CD4-positive, alpha-beta T cell treated with Interleukin-15 for 4 hours (primary cell): ENCODE results near the gene PLEKHA7.
"Not testable (repeated sequence)": the region's sequence is repeated elsewhere in the genome, so short reads cannot be mapped to it uniquely, and the experiment has no call there.

Source experiments
- DNase-seq: peaks from one replicate; pipeline ENCODE4 v3.0.0-alpha.2; 2020; ENCODE audit warnings: low spot score

Gene PLEKHA7

DNA sequence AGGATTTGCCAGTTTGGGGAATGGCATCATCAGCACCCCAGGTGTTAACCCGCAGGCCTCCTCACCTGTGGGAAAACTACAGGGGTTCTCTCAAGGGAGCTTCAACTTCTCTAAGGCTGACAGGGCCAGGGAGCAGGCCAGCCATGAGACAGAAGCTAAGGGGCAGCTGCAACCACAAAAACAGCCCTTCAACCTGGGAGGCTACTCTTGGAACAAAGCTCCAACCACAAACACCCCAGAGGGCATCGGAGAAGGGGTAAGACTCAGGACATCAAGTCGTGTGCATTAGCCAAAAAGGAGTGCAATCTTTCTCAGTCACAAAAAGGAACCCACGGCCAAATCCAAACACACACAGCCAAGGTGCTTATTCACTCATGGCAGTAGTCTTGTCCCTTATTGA lies 103.0 kb downstream of the PLEKHA7 start:
- DNase-seq = no peak

DNA sequence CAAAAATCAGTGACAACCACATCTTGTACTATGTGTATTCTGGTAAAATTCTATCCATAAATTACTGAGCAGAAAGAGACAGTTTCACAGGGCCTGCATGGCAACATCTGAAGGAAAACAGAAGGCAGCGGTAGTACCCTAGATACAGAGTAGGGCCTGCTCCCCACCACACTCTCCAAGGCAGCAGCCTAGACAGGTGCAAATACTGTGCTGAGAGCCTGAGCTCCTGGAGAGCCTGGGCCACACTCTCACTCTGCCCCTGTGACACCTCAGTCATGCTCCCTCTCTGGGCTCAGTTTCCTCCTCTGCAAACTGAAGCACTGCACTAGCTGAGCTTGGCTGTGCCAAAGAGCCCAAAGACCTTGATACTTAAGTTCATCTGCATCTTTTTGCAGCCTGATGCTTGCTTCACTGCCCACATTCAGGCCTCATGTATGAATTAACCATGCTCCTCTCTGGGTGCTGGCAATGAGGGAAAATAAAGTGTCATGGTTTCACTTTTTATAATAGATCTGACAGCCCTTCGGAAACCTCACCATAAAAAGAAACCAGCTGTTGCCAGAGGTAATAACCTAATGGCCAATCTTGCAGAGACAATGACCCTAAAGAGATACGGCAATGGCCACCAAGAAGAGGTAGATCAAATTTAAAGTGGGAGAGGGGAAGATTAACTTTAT lies 104.7 kb downstream of the PLEKHA7 start:
- DNase-seq = no peak

DNA sequence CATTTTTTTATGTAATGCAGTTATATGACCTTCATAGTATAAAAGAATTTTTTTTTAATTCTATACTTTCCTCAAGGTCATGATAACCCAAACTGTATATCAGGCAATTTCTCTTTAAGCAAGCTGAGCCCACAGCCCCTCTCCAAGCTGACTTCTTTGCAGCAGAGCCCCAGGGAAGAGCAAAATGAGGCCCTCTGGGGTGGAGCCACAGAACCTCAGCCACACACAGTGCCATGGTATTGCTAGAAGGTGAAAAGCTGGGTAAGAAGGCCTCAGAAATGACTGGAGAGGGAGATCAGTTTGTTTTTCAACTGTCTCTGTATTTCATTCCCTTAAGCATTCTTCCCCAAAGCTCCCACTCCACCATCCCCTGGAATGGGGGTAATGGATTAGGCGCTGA lies 108.8 kb downstream of the PLEKHA7 start:
- no peak for DNase-seq

DNA sequence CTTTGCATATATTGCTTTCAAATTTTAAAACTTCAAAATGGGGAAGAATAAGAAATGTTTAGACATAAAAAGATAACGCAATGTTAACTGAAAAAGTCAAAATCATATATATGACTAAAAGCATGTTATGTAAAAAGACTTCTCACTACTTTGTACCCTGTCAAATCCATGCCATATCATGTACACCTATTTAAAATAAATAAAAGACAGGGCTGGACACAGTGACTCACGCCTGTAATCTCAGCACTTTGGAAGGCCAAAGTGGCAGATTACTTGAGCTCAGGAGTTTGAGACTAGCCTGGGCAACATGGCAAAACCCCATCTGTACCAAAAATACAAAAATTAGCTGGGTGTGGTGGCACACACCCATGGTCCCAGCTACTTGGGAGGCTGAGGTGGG lies 109.5 kb downstream of the PLEKHA7 start:
- DNase-seq = not testable (repeated sequence)

DNA sequence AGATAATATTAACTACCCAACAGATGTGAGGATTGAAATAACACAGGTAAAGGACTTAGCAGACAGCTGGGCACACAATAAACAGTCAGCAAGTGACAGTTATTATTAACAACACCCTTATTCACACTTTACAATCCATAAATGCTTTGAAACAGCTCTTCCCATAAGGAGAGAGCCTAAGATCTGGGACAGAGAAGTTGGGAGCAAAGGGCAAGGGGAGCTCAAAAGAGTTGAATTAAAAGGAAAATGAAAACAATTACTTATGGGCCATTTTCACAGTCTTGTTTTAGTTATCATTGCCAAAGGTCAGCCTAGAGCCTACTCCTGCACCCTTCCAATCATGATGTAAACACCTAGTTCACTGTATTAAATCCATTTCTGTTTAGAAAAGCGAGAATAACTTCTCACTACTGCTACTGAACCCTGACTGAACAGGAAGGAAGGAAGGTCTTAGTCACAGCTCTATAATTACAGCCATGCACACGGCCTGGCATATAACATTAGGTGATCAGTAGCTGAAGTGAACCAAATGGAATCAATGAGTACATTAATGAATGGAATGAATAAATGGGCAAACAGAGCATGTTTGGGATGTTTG lies 111.3 kb downstream of the PLEKHA7 start:
- DNase-seq = no peak

DNA sequence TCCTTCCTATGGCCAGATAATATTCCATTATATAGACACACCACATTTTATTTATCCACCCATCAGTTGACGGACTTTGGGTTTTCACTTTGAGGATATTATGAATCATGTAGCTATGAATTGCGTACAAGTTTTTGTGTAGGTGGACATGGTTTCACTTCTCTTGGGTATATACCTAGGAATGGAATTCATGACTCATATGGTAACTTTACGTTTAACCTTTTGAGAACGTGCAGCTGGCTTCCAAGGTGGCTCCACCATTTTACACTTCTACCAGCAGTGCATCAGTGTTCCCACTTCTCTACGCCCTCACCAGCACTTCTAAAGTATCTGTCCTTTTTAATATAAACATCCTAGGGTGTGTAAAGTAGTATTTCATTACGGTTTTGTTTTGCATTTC lies 112.0 kb downstream of the PLEKHA7 start:
- DNase-seq = no peak

DNA sequence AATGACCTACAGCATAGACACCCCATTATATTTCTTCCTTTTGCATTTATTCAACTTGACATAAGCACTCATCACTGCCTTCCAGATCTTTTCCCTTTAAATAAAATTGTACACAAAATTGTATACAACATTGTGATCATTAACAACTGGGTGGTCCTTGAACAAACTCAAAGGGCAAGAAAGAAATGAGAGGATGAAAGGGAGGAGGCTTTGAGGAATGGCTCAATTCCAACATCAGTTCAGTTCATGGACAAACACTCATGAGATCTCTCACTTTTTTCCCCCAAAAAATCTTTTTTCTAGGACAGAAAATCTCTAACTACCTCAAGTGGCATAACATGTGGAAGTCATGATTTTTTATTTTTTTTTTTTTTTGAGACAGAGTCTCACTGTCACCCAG lies 113.7 kb downstream of the PLEKHA7 start:
- no peak for DNase-seq

DNA sequence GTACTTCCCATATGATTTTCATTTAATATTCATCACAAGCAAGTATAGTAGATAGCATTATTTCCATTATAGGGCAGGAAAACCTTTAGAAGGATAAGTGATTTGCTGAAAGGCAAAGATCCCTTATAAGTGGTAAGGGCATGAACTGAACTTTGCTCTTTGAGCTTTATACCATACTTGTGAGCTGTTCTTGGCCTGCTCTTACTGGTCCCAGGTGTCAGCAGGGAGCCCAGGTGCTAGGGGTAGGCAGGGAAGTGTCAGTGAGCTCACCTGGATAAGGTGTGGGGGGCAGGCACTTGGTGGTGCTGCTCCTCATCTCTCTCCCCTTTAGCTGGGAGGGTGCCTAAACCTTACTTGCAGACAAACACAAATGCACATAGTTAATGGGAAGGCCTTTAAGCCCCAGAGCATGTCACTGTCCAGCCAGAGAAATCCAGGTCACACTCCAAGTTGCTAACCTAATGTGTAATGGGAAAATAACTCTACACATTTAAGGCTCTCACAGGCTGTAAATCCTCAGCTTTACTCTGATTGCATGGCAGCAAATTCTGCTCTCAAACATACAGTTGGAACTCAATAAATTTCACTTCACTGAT lies 114.4 kb downstream of the PLEKHA7 start:
- no peak for DNase-seq

DNA sequence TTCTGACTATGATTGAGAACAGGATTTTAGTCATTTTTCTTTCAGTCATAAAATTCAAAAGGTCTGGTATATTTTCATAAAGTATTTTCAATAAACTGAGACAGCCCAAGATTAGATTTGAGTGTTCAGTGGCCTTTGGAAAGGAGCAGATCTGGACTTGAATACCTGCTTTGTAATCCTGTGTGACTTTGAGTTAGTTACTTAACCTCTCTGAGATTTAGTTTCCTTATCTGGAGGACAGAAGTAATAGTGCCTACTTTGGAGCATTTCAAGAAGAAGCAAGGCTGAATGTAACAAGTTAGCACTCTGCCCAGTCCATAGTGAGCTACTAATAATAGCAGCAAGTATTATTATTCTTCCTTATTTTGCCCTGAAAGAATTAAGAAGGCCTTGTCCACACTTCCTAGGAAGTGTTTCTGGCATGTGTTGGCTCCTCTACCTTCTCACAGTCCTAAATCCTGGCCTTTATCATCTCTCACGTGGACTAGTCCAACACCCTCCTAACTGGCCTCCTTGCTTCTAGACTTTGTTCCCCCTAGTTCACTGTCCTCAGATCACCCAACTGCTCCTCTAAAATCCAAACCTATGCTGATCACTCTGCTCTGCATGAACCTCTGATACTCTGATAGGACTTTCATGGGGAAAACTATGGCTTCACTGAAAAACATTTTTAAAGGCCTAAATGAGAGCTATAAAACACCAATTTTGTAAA lies 115.8 kb downstream of the PLEKHA7 start:
- no peak for DNase-seq

DNA sequence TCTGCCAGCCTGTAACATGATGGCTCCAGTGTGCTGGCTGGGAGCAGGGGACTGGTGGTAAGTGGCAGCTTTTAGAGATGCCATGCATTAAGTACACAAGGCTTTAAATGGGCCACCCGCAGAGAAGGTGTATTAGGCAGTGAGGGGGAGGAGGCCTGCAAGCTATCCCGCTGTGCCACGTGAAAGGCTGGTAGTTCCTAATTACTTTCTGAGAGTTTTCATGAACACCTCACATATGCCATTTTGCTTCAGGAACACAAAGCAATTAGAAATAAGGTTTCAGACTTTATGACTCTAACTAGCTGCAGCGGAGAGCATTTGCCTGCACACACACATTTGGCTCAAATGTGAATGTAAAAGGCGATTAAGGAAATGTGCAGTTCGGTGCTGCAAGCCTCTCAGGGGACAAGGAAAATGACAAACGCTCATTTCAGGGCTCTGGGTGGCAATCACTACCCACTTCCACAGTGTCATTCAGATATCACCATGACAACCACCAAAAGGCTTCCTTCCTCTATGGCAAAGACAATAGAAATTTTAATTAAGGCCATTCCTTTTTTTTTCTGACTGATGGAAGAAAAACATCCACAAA lies 116.6 kb downstream of the PLEKHA7 start:
- DNase-seq = no peak

DNA sequence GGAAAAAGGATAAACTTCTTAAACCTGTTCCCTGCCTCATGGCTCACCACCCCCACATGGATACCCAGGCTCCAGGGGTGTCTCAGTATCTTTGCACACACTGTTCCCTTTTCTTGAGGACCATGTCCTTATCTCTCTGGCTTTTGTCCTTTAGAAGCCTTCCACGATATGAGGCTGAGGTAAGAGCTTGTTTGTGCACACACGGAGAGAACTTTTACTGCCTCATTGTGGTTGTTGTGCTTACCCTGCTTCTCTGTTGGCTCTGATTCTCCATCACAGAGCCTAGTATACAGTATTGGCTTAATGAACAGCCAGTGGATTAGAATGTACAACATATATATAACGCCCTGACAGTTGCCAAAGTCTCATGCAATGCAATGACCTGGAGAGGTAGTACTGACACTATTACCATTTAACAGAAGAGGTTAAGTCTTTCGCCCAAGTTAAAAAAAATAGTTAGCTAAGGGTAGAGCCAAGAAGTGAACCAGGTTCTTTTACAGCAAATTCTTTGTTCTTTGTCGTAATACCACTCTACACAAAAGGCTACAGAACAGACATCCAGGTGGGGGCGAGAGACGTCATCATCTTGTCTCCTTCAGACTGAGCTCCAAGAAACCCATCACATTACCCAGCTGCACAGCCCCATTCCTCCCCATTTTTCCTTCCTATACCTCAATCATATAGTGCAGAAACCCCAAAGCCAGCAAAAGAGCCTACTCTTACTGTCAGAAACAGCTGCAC lies 117.3 kb downstream of the PLEKHA7 start:
- DNase-seq = no peak

DNA sequence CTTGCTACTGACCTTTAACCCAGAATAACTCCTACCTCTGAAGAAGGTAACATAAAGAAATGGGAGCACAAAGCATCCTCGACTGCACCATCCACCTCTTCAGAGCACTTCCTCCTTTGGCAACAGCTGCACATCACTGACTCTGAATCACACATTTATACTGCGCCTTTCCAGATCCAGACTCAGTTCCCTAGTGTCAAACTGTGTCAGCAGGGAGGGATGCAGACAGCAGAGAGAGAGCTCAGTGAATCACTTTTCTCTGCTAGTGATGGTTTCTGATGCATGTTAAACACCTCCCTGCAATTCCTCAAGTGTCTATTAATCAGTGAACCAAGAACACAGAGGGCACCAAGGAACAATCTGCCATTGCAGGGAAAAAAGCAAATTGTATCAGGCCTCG lies 118.9 kb downstream of the PLEKHA7 start:
- DNase-seq = no peak

DNA sequence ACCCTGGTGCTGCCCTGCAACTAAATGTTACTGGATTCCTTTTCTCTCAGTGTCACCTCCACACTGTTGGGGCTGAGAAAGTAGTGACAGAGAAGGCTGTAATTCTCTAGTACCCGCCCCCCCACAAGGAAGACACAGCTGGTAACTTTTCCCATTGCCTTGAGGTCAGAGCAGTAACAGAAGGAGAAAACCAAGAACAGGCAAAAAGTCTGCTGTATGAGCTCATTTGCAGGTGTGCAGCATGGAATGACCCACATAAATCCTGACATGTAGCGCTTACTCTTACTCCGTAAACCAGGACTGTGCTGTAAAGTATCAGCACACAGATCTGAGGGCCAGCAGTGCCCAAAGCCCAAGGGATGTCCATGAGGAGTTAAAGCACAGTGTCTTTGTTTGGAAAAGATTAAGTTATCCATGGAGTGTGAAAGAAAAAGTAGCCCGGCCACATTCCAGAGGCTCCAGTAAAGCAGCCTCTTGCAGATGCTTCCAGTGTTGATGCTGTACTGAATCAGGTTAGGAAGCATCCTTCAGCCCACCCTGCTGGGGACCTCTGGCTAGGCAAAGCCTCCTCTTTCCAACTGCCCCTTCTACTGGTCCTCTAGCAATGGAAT lies 120.7 kb downstream of the PLEKHA7 start:
- DNase-seq = no peak

DNA sequence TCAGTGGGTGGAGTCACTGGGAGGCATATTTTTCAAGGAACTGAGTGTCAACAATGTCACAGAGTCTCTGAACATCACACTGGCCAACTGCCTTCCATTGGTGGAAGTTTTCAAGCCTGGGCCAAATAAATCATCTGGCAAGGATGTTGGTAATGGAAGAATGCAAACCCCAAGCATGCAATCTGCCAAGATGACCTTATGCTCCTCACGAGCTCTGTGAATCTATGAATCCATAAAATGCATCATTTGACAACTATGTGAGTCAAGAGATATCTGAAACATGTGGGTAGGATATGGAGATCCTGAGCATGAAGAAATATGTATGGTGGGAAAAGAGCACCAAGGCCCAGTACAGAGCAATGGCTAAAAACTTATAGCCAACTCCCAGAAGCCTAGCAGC lies 122.2 kb downstream of the PLEKHA7 start:
- no peak for DNase-seq

DNA sequence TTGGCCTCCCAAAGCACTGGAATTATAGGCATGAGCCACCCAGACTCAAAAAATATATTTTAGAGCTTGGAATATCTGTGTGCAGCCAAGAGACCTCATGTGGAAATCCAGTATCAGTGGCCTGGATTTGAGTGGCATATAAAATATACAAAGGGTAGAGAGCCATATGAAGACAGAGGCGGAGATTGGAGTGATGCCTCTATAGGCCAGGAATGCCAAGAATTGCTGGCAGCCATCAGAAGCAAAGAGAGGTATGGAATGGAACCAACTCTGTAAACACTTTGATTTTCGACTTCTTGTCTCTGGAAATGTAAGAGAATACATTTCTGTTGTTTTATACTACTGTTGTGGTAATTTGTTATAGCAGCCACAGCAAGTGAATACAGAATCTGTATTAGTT lies 123.0 kb downstream of the PLEKHA7 start:
- no peak for DNase-seq

DNA sequence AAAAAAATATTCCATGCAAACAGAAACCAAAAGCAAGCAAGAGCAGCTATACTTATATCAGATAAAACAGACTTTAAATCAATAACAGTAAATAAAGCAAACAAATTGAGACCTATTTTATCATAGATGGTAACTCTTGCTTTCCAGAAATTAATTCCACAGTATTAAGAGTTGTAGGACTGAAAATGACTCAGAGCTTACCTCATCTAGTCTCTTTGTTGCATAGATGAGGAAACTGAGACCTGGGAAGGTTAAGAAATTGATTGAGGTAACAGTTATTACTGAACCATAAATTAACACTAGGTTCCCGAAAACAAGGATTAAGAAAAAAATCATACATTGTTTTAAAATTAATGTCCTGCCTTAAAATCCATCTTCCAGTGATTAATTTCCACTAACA lies 123.8 kb downstream of the PLEKHA7 start:
- DNase-seq = no peak

DNA sequence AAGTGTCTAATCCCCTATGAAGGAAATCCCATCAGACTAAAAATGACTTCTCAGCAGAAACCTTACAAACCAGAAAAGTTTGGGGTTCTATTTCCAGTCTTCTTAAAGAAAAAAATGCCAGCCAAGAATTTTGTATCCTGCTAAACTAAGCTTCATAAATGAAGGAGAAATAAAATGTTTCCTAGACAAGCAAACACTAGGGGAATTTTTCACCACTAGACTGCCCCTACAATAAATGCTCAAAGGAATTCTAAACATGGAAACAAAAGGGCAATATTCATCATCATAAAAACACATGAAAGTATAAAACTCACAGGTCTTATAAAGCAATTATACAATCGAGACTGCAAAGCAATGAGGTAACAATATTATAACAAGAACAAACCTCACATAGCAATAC lies 124.3 kb downstream of the PLEKHA7 start:
- no peak for DNase-seq

DNA sequence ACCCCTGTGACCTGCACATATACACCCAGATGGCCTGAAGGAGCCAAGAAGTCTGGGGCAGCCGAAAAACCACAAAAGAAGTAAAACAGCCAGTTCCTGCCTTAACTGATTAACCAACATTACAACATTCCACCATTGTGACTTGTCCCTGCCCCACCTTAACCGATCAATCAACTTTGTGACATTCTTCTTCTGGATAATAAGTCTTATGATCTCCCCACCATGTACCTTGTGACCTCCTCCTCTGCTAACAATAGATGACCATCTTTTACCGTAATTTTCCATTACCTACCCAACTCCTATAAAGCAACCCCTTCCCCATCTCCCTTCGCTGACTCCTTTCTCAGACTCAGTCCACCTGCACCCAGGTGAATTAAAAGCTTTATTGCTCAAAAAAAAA lies 125.2 kb downstream of the PLEKHA7 start:
- DNase-seq = not testable (repeated sequence)

DNA sequence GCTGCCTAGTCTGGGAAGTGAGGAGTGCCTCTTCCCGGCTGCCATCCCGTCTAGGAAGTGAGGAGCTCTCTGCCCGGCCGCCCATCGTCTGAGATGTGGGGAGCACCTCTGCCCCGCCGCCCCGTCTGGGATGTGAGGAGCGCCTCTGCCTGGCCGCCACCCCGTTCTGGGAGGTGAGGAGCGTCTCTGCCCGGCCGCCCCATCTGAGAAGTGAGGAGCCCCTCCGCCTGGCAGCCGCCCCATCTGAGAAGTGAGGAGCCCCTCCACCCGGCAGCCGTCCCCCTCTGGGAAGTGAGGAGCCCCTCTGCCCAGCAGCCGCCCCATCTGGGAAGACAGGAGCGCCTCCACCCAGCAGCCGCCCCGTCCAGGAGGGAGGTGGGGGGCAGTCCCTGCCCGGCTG lies 126.3 kb downstream of the PLEKHA7 start:
- not testable (repeated sequence) for DNase-seq

DNA sequence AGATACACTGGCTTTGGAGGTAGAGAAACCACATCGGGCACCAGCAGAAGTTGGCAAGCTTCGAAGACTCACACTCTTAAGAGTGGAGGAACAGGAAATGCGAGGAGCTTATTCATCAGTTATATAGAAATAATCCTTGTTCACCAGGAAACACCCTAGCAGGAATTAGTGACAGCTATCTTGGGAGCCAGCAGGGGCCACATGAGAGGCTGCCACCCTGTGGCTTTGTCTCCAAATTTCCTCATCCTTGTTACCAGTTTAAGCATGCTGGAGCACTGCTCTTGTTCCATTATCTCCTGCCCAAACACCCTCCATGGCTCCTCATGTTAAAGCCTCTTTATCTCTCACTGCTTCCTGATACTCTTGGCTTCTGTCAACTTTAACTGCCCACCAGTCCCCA lies 131.0 kb downstream of the PLEKHA7 start:
- no peak for DNase-seq

DNA sequence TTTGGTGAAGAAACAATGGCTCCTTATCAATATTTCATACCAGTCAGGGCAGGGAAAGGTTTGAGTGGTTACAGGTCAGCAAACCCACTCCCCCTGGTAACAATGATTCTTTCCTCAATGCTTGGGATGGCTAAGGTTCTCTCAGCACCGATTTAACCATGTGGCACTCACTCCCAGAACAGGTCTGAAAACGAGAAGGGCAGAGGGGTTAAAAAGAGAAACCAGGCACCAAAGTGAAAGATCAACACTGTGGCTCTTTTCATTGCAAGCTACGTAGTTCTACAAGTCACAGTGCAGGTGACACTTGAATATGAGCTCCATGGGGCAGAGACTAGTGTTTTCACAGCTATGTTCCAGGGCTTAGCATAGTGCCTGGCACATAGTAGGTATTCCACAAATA lies 132.4 kb downstream of the PLEKHA7 start:
- no peak for DNase-seq
